HG02970 (cell line): ENCODE measurements around the gene RAB3B.

ENCODE experiments used
- ATAC-seq: cut with Tn5 transposase; IDR thresholded peaks from one replicate; pipeline ENCODE4 v1.9.1; 2021; ENCODE audit warnings: mild to moderate bottlenecking, moderate library complexity, moderate number of reproducible peaks; ENCODE audit not compliant: unreplicated experiment, low FRiP score

Gene RAB3B

DNA sequence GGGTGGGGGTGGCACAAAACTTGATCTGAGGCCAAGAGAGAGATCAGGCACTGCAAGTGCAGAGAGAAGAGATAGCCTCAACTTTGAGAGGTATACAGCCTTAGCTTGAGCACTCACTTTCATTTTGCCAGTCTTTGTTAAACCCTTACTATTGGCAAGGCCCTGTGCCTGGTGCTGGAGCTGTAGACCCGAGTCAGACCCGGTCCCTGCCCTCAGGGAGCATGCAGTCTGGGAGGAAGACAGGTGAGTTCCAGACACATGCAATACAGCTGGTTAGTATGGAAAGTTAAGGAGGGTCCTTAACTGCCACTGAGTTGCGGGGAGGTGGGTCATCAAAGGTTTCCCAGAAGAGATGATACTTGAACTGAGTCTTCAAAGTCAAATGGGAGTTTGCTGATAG is 31.7 kb downstream of the RAB3B start:
- no peak for ATAC-seq

- ATAC-seq, result no peak
Measured at GRCh38 chr1:51957618-51958017, 32.9 kb downstream of the RAB3B start.

DNA sequence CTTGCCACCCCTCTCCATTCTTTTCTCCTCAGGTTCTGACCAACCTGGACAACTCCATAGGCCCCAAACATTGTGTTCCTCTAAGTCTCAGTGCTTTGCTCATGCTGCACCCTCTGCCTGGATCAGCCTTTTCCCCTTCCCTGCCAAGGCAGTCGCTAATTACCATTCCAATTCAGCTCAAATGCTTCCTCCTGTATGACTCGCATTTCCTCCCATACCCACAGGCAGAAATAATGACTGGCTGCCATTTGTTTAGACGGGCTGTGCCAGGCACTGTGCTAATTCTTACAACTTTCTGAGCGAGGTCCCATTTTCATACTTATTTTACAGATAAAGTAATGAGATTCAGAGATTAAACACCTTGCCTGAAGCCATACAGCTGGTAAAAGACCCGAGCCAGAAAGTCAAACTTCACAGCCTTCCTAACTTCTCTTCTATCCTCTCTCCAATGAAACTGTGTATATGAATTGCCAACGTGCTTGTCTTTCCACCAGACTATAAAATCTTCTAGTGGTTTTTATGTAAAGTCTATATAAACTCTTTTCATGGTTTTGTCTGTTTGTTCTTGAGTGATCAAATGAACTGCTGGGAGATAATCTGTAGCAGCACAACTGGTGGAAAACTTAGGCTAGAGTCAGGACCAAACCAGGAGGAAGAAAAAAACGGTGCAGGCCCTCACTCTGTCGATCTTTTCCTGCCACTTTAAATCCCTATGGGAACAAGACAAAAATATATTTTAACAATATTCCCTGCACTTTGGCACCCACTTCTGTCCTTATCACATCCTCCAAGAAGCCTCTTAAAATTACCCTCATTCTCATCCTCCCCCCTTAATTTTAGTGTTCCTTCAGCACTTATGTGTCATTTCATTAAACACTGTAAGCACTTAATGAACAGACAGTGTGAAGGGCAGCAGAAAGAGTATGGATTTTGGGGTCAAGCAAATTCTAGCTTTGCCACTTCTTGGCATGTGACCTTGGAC is 33.7 kb downstream of the RAB3B start:
- no peak for ATAC-seq

- no peak for ATAC-seq
Measured at GRCh38 chr1:51955797-51956527, 34.5 kb downstream of the RAB3B start.

GRCh38 chr1:51954783-51955182 is 35.7 kb downstream of the RAB3B start:
- ATAC-seq, result no peak

DNA sequence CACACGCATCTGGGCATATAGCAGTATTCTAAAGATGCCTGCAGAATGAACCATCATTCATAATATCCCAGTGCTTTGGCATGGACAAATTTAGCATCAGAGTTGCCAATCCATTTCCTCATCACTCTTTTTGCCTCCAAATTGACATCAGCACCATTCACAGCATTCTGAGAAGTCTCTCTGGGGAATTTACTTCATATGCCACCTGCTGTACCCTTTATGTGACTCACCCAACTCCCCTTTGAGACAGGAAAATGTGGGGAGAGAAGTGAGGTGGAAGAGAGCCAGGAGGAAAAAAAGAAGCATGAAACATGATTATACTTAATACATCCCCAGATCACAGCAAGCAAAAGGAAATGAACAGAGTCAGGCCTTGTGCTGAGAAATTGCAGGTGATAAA is 37.4 kb downstream of the RAB3B start:
- ATAC-seq, result no peak

- ATAC-seq, result no peak
Measured at GRCh38 chr1:51952638-51953037, 37.9 kb downstream of the RAB3B start.

DNA sequence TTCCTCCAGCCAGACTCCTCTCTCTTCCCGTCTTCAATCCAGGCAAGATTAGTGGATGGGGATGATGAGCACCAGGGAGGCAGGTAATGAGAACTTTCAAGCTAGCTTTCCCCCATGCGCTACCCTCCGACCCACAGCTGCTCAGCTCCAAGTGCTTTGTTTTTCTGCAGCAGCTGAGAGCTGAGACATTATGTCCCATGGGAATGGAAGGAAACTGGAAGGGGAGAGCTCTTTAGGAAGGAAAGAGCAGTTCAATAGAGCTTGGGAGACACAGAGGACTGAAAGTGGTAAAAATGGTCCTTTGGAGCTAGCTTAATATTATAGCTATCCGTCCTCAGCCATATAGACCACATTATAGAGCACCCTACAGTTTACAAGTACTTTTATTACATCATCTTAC is 39.8 kb downstream of the RAB3B start:
- ATAC-seq, result no peak

DNA sequence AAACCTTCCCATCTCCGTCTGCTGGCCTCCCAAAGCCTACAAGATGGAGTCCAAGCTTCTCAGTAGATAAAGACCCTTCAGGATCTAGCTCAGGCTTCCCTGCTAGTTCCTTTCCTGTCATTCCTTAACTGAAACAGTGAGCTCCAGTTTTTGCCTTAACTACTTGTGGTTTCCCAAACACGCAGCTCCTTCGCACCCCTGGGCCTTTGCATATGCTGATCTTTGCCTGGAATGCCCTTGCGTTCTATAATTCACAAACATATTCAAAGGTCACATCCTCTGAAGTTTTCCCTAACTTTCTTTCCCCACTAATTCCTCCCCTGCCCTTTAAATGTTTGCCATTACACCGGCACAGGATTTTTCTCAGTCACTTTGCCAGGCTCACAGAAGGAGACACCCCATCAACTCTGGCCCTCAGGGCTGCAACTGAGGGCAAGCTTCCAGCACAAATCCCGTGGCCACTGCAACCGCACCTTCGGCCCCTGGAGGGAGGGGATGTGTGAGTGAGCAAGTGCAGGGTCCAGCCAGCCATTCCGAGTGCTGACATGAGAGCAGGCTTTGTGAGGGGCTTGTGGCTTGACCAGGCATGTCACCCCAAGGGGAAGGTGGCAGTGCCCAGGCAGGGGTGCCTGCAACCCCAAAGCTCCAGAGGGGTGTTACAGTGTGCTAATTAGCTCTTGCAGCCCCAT is 41.3 kb downstream of the RAB3B start:
- ATAC-seq, result no peak

GRCh38 chr1:51948491-51948915 is 42.0 kb downstream of the RAB3B start:
- ATAC-seq, result no peak

- ATAC-seq, result no peak
Measured at GRCh38 chr1:51946300-51946699, 44.2 kb downstream of the RAB3B start.

DNA sequence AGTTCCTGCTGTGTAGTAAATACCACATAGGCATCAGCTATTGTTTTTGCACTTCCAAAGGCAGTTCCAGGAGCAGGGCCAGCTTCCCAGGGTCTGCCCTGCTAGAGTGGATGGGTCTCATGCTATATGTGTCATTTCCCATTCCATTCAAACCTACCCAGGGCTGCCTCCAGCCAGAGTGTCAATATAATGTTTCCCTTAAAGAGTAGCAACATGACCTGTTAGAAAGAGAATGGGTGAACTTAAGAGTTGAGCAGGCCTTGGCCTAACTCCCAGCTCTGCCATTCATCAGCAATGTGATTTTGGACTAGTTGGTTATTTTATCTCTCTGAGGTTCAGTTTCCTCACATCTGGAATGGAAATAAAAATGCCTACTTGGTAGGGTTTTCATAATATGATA is 44.9 kb downstream of the RAB3B start:
- ATAC-seq, result no peak

- no peak for ATAC-seq
Measured at GRCh38 chr1:51942281-51942680, 48.2 kb downstream of the RAB3B start.

GRCh38 chr1:51941528-51941927 is 49.0 kb downstream of the RAB3B start:
- no peak for ATAC-seq

DNA sequence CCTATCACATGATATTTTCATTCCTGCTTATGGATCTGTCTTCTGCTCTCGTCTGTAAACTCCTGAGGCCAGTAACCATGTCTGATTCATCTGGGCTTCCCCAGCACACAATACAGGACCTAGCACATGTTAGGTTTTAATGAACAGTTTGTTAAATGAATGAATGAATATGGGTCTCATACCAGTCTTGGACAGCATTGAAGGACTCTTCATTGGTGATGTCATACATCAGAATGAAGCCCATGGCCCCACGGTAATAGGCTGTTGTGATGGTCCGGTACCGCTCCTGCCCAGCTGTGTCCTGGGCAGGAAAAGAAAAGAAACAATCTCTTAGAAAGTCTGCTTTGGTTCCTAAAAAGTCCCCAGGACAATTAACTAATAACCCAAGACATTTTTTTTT is 53.4 kb downstream of the RAB3B start:
- ATAC-seq, result no peak

DNA sequence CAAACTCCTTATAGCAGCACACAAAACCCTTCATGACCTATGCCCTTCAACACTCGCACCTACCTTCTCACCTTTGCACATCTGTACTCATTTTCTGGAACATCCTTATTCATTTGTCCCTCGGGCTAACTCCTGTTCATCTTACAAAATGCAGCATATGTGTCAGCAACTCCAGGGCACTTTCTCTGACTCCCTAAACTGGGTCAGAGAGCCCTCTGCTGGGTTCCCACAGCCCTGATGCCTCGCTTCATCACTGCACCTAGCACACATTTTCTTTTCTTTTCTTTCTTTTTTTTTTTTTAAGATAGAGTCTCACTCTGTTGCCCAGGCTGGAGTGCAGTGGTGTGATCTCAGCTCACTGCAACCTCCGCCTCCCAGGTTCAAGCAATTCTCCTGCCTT is 54.0 kb downstream of the RAB3B start:
- ATAC-seq, result no peak

DNA sequence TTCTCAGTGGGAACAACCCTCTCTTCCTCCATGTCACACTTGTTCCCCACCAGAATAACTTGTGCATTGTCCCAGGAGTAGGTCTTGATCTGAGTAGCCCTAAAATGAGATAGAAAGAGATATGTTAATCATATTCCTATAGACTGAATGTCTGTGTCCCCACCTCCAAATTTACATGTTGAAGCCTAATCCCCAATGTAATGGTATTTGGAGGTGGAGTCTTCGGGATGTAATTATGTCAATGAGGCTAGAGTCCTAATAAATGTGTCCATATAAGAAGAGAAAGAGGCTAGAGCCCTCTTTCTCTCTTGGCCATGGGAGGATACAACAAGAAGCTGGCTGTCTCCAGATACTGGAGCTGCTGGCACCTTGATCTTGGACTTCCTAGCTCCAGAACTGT is 57.2 kb downstream of the RAB3B start:
- ATAC-seq, result no peak

DNA sequence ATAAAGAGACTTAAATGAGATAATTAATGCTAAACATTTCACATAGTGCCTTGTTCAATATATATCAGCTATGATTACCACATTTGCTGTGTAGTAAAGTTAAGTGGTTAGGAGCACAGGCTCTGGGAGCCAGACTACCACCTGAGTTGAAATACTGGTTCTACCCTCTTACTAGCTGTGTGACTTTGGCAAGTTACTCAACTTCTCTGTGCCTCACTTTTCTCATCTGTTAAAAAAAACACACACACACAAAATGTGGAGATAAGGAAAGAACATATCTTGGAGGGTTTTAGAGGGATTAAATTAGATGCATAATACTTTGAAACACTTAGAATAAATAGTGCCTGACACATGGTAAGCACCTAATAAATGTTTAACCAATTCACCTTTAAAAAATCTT is 60.2 kb downstream of the RAB3B start:
- no peak for ATAC-seq

GRCh38 chr1:51928896-51929295 is 61.6 kb downstream of the RAB3B start:
- ATAC-seq, result no peak

DNA sequence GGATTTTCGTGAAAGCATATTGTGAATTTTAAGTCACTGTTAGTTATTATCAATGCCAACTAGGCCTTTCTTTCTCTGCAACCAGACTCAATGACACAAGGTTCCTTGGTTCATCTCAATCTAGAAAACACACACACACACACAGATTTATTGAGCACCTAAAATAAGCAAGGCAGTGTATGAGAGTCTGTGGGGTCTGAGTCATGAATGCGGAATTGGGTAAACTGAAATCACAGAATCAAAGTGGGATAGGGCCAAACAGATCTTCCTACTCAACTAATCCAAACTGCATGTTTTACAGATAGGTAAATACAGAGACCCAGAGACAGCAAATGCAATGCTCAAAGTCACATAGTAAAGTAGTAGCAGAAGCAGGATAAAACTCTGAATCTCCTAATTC is 63.5 kb downstream of the RAB3B start:
- ATAC-seq, result no peak

DNA sequence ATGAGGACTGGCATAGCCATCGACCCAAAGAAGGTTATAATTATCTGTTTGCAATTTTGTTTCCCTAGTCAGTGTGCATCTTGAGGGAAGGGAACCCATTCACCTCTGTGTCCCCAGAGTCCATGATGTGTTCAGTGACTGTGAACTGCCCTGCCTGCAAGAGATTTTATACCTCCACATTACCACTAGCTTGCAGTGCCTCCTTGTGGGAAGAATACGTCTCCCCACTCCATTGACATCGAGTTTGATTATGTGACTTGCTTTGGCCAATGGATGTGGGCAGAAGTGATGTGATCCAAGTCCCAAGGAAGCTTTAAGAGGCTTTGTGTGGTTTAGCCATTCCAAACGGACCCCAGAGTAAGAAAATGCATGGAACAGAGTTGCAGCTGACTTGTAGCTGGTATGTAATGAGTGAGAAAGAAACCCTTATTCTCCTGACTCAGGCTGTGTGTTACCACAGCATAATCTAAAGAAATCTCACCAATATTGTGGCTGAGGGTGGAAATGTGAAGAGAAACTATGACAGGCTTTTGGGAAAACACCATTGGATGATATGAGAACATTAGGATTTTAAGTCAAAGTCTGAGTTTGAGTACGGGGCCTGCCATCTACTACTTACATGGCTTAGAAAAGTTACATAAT is 64.2 kb downstream of the RAB3B start:
- no peak for ATAC-seq
